Liver (tissue), 9 donors: ENCODE data around the gene CELF5. TPM values are rescaled to one million over a fixed set of nuclear protein-coding genes. Genes with fewer than 3 reads are reported as not detected.

ENCODE experiments used
- DNase-seq: peaks from one replicate; pipeline ENCODE4 v3.0.0-alpha.2; 2017; ENCODE audit warnings: low spot score
- H3K27ac ChIP-seq, 2 donors: one replicate each; pipeline ENCODE4 v1.7.0; 2013; ENCODE audit warnings: inconsistent platforms in 2 of 2, low read length in 2 of 2, control low read depth in 1 of 2, low read depth in 1 of 2, mild to moderate bottlenecking in 1 of 2
- H3K27me3 ChIP-seq, 4 donors: one replicate each; pipeline versions ENCODE4 v1.6.1 to v1.7.0; 2013; ENCODE audit warnings: low read length in 3 of 4, inconsistent platforms in 1 of 4, mild to moderate bottlenecking in 1 of 4, moderate library complexity in 1 of 4; ENCODE audit not compliant: control insufficient read depth in 4 of 4, insufficient read depth in 4 of 4
- H3K36me3 ChIP-seq, 4 donors: one replicate each; pipeline versions ENCODE4 v1.6.1 to v1.7.0; 2013; ENCODE audit warnings: low read length in 3 of 4, mild to moderate bottlenecking in 3 of 4, low read depth in 1 of 4, moderate library complexity in 1 of 4; ENCODE audit not compliant: control insufficient read depth in 4 of 4, insufficient read depth in 3 of 4
- H3K4me1 ChIP-seq, 4 donors: one replicate each; pipeline versions ENCODE4 v1.6.1 to v1.7.0; 2013; ENCODE audit warnings: low read length in 3 of 4, mild to moderate bottlenecking in 3 of 4, moderate library complexity in 1 of 4; ENCODE audit not compliant: control insufficient read depth in 4 of 4, insufficient read depth in 4 of 4
- H3K4me3 ChIP-seq, 3 donors: one replicate each; pipeline versions ENCODE4 v1.6.1 to v1.7.0; 2013; ENCODE audit warnings: low read length in 3 of 3, control low read depth in 1 of 3, low read depth in 1 of 3, mild to moderate bottlenecking in 1 of 3
- H3K9ac ChIP-seq, 2 donors: one replicate each; pipeline ENCODE4 v1.7.0; 2013; ENCODE audit warnings: low read length in 2 of 2, mild to moderate bottlenecking in 2 of 2, moderate library complexity in 2 of 2, control low read depth in 1 of 2, low read depth in 1 of 2
- H3K9me3 ChIP-seq, 4 donors: one replicate each; pipeline versions ENCODE4 v1.6.1 to v1.7.0; 2013; ENCODE audit warnings: low read length in 3 of 4; ENCODE audit not compliant: control insufficient read depth in 4 of 4
- EGR1 ChIP-seq, 2 donors: IDR thresholded peaks; 2 replicates each; pipeline ENCODE4 v1.6.1; 2016 to 2018; ENCODE audit warnings: antibody characterized with exemption in 2 of 2, low read depth in 2 of 2
- FOXA1 ChIP-seq: IDR thresholded peaks from 2 replicates; pipeline ENCODE4 v1.6.1; 2016; ENCODE audit warnings: antibody characterized with exemption
- FOXA2 ChIP-seq: IDR thresholded peaks from 2 replicates; pipeline ENCODE4 v1.6.1; 2016; ENCODE audit warnings: antibody characterized with exemption
- GABPA ChIP-seq, 2 donors: IDR thresholded peaks in 1 of 2; conservative IDR thresholded peaks in 1 of 2; 2 replicates each; pipeline ENCODE4 v1.6.1; 2016; ENCODE audit warnings: antibody characterized with exemption in 2 of 2, mild to moderate bottlenecking in 1 of 2, moderate library complexity in 1 of 2
- HNF4A ChIP-seq, 2 donors: conservative IDR thresholded peaks; 2 replicates each; pipeline ENCODE4 v1.6.1; 2016; ENCODE audit warnings: antibody characterized with exemption in 2 of 2, mild to moderate bottlenecking in 2 of 2
- HNF4G ChIP-seq: IDR thresholded peaks from 2 replicates; pipeline ENCODE4 v1.6.1; 2016; ENCODE audit warnings: antibody characterized with exemption
- NR2F2 ChIP-seq: IDR thresholded peaks from 2 replicates; pipeline ENCODE4 v1.6.1; 2016; ENCODE audit warnings: antibody characterized with exemption
- RAD21 ChIP-seq, 2 donors: IDR thresholded peaks; 2 replicates each; pipeline ENCODE4 v1.6.1; 2016; ENCODE audit warnings: antibody characterized with exemption in 2 of 2, mild to moderate bottlenecking in 2 of 2
- RXRA ChIP-seq, 2 donors: IDR thresholded peaks; 2 replicates each; pipeline ENCODE4 v1.6.1; 2017 to 2018; ENCODE audit warnings: antibody characterized with exemption in 2 of 2, mild to moderate bottlenecking in 1 of 2
- SP1 ChIP-seq: IDR thresholded peaks from 2 replicates; pipeline ENCODE4 v1.6.1; 2018; ENCODE audit warnings: antibody characterized with exemption, mild to moderate bottlenecking
- TAF1 ChIP-seq: conservative IDR thresholded peaks from 2 replicates; pipeline ENCODE4 v1.6.1; 2016; ENCODE audit warnings: antibody characterized with exemption, mild to moderate bottlenecking
- YY1 ChIP-seq: IDR thresholded peaks from 2 replicates; pipeline ENCODE4 v1.6.1; 2016; ENCODE audit warnings: antibody characterized with exemption, mild to moderate bottlenecking
- WGBS: extraction: QIAGEN DNeasy Blood & Tissue Kit; methylation state at CpG from one replicate; pipeline ENCODE4 v1.1.7; 2013; 5-methylcytosine and 5-hydroxymethylcytosine counted together
- polyA plus RNA-seq, 2 donors: library from polyadenylated mRNA; stranded (reverse) in 1 of 2; unstranded in 1 of 2; fragments of 200-250 nt in 1 of 2; fragments of >200 nt in 1 of 2; fragmentation: Nextera tagmentation in 1 of 2; extraction: Ambion mirVana in 1 of 2; gene quantifications; one replicate each; pipeline versions ENCODE4 v1.2.1 to v1.2.3, GENCODE V29; 2013 to 2015
- total RNA-seq, 2 donors: library from RNA; depleted of rRNA; stranded (reverse); fragments of >200 nt; gene quantifications; one replicate each; pipeline ENCODE4 v1.2.3, GENCODE V29; 2014
- TF ChIP-seq, protein P1 (sequence below): IDR thresholded peaks from 2 replicates; pipeline ENCODE4 v1.6.1; 2016; ENCODE audit warnings: antibody characterized with exemption
- TF ChIP-seq, protein P2 (sequence below): IDR thresholded peaks from 2 replicates; pipeline ENCODE4 v1.6.1; 2016; ENCODE audit warnings: antibody characterized with exemption
- TF ChIP-seq, protein P3 (sequence below): IDR thresholded peaks from 2 replicates; pipeline ENCODE4 v1.6.1; 2016; ENCODE audit warnings: antibody characterized with exemption, mild to moderate bottlenecking
- TF ChIP-seq, protein P4 (sequence below): IDR thresholded peaks from 2 replicates; pipeline ENCODE4 v1.6.1; 2016; ENCODE audit warnings: antibody characterized with exemption
- TF ChIP-seq, protein P5 (sequence below): fragments of 150-350 bp; IDR thresholded peaks from 2 replicates; pipeline ENCODE4 v1.5.1; 2017; ENCODE audit warnings: improper control_type of control experiment, low read depth, low read length; ENCODE audit not compliant: missing input control
- donor health status: healthy.
- donor health status: healthy.
- donor health status: healthy.
- donor health status: healthy.
- donor health status: healthy.

The CELF5 gene
- total and polyA plus RNA-seq, 4 donors: 0.06 to 0.50 (median 0.26) TPM

DNA sequence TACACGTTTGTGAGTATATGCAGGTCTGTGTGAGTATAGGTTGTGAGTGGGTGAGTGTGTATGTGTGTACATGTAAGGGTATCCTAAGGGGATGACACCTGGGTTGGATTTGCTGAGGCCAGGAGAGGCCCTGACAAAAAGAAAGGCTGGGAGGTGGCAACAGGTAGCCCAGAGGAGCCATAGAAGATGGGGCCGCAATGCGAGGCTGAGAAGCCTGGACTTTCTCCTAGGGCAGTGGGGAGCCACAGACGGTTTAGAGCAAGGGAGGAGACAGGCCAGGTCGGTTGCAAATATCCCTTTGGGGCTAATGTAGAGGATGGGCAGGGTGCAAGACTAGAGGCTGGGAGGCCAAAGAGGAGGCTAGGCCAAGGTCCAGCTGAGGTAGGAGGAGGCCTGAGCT is 54.3 kb downstream of the CELF5 start:
- H3K27me3 ChIP-seq: peaks cover 0 to 2% (median 0%) of the 10 kb centered on the region in 4 donors

DNA sequence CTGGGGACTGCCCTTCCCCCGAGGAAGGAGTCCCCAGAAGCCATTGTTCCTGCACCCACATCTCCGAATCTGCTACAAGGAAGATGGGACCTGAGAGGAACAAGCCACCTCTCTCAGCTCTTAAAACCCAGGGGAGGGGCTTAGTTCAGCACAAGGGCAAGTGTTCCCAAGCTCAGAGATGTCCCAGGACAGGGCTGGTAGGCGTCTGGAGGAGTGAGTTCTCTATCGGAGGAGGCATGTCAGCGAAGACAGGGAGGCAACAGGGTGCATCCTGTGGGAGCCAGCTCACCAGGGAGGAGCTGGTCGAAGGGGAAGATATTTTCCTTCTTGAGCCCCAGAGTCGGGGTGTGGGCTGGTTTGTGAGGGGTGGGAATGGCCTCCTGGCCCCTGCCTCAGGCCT is 54.8 kb downstream of the CELF5 start:
- Histone ChIP-seq H3K9me3 (no peaks in the 10 kb centered on the region), H3K9ac (no peak overlapping the region), H3K36me3 (no peaks in the 10 kb centered on the region), H3K4me3 (no peak overlapping the region), H3K27me3 (peaks cover 0 to 2% (median 0%) of the 10 kb centered on the region in 4 donors), H3K4me1 (peaks cover 0 to 3% (median 3%) of the 10 kb centered on the region in 4 donors), H3K27ac (no peak overlapping the region)
- WGBS: 86% methylated on average over 7 of the region's 7 CpGs
- no peak for DNase-seq
- no peak for TF ChIP-seq FOXA2
- TF ChIP-seq HNF4G: no peak
- no peak for TF ChIP-seq RAD21 (IDR thresholded peaks at IDR 0.05)
- no peak for TF ChIP-seq HNF4A (conservative IDR thresholded peaks at IDR 0.05)
- TF ChIP-seq, protein P1, sequence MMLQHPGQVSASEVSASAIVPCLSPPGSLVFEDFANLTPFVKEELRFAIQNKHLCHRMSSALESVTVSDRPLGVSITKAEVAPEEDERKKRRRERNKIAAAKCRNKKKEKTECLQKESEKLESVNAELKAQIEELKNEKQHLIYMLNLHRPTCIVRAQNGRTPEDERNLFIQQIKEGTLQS: no peak
- TF ChIP-seq SP1: no peak
- TF ChIP-seq TAF1: no peak
- TF ChIP-seq YY1: no peak
- no peak for TF ChIP-seq EGR1 (IDR thresholded peaks at IDR 0.05; ENCODE audit: low read depth in 2 of 2)
- no peak for TF ChIP-seq FOXA1
- no peak for TF ChIP-seq GABPA (IDR thresholded peaks at IDR 0.05 in 1 of 2, conservative IDR thresholded peaks at IDR 0.05 in 1 of 2)
- TF ChIP-seq, protein P2, sequence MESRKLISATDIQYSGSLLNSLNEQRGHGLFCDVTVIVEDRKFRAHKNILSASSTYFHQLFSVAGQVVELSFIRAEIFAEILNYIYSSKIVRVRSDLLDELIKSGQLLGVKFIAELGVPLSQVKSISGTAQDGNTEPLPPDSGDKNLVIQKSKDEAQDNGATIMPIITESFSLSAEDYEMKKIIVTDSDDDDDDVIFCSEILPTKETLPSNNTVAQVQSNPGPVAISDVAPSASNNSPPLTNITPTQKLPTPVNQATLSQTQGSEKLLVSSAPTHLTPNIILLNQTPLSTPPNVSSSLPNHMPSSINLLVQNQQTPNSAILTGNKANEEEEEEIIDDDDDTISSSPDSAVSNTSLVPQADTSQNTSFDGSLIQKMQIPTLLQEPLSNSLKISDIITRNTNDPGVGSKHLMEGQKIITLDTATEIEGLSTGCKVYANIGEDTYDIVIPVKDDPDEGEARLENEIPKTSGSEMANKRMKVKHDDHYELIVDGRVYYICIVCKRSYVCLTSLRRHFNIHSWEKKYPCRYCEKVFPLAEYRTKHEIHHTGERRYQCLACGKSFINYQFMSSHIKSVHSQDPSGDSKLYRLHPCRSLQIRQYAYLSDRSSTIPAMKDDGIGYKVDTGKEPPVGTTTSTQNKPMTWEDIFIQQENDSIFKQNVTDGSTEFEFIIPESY: no peak
- TF ChIP-seq RXRA (IDR thresholded peaks at IDR 0.05): no peak
- TF ChIP-seq, protein P3, sequence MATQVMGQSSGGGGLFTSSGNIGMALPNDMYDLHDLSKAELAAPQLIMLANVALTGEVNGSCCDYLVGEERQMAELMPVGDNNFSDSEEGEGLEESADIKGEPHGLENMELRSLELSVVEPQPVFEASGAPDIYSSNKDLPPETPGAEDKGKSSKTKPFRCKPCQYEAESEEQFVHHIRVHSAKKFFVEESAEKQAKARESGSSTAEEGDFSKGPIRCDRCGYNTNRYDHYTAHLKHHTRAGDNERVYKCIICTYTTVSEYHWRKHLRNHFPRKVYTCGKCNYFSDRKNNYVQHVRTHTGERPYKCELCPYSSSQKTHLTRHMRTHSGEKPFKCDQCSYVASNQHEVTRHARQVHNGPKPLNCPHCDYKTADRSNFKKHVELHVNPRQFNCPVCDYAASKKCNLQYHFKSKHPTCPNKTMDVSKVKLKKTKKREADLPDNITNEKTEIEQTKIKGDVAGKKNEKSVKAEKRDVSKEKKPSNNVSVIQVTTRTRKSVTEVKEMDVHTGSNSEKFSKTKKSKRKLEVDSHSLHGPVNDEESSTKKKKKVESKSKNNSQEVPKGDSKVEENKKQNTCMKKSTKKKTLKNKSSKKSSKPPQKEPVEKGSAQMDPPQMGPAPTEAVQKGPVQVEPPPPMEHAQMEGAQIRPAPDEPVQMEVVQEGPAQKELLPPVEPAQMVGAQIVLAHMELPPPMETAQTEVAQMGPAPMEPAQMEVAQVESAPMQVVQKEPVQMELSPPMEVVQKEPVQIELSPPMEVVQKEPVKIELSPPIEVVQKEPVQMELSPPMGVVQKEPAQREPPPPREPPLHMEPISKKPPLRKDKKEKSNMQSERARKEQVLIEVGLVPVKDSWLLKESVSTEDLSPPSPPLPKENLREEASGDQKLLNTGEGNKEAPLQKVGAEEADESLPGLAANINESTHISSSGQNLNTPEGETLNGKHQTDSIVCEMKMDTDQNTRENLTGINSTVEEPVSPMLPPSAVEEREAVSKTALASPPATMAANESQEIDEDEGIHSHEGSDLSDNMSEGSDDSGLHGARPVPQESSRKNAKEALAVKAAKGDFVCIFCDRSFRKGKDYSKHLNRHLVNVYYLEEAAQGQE: no peak

More for the DNA sequence above, 54.3 kb downstream of the CELF5 start:
- peaks cover 0 to 3% (median 3%) of the 10 kb centered on the region in 4 donors for H3K4me1 ChIP-seq
- WGBS: 84% methylated on average over 5 of the region's 5 CpGs
- no peaks in the 10 kb centered on the region for H3K9me3 ChIP-seq
- no peak for DNase-seq
- H3K27ac ChIP-seq: no peak overlapping the region
- H3K36me3 ChIP-seq: no peaks in the 10 kb centered on the region
- no peak for TF ChIP-seq NR2F2
- TF ChIP-seq SP1: no peak
- TF ChIP-seq HNF4G: no peak
- no peak for TF ChIP-seq FOXA2
- TF ChIP-seq YY1: no peak
- no peak for TF ChIP-seq EGR1 (IDR thresholded peaks at IDR 0.05; ENCODE audit: low read depth in 2 of 2)
- TF ChIP-seq, protein P1: no peak
- TF ChIP-seq, protein P2: no peak
- no peak for TF ChIP-seq HNF4A (conservative IDR thresholded peaks at IDR 0.05)
- no peak for TF ChIP-seq TAF1
- TF ChIP-seq, protein P4, sequence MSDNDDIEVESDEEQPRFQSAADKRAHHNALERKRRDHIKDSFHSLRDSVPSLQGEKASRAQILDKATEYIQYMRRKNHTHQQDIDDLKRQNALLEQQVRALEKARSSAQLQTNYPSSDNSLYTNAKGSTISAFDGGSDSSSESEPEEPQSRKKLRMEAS: no peak
- TF ChIP-seq RAD21 (IDR thresholded peaks at IDR 0.05): no peak
- TF ChIP-seq, protein P5, sequence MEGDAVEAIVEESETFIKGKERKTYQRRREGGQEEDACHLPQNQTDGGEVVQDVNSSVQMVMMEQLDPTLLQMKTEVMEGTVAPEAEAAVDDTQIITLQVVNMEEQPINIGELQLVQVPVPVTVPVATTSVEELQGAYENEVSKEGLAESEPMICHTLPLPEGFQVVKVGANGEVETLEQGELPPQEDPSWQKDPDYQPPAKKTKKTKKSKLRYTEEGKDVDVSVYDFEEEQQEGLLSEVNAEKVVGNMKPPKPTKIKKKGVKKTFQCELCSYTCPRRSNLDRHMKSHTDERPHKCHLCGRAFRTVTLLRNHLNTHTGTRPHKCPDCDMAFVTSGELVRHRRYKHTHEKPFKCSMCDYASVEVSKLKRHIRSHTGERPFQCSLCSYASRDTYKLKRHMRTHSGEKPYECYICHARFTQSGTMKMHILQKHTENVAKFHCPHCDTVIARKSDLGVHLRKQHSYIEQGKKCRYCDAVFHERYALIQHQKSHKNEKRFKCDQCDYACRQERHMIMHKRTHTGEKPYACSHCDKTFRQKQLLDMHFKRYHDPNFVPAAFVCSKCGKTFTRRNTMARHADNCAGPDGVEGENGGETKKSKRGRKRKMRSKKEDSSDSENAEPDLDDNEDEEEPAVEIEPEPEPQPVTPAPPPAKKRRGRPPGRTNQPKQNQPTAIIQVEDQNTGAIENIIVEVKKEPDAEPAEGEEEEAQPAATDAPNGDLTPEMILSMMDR: no peak
- H3K4me3 ChIP-seq: no peak overlapping the region
- no peak overlapping the region for H3K9ac ChIP-seq
